Calu3 (cell line): ENCODE data around the gene HAUS7. TPM values are rescaled to one million over a fixed set of nuclear protein-coding genes. Genes with fewer than 3 reads are reported as not detected.

ENCODE experiments used
- BruUV-seq: library from RNA; stranded (reverse); fragments of 400-500 nt; replicated peaks from 2 replicates; lab custom pipeline; 2021; lab: Mats Ljungman, UMichigan
- CTCF ChIA-PET: fragments of 300-600 bp; sonication (Branson Sonifier 250); formaldehyde crosslinking; loops from one replicate; lab custom pipeline; 2022; ENCODE audit warnings: antibody characterized with exemption; lab: Charles Lee
- DNase-seq: peaks from one replicate; pipeline ENCODE4 v3.0.0; 2022
- H3K27ac Mint-ChIP-seq: one replicate; pipeline ENCODE4 v1.8.0; 2022; ENCODE audit warnings: mixed read lengths; ENCODE audit not compliant: unreplicated experiment
- H3K27me3 Mint-ChIP-seq: one replicate; pipeline ENCODE4 v1.8.0; 2022; ENCODE audit warnings: mixed read lengths; ENCODE audit not compliant: unreplicated experiment
- H3K36me3 Mint-ChIP-seq: one replicate; pipeline ENCODE4 v1.8.0; 2022; ENCODE audit warnings: mild to moderate bottlenecking, moderate library complexity, mixed read lengths; ENCODE audit not compliant: insufficient read depth, unreplicated experiment
- H3K4me1 Mint-ChIP-seq: one replicate; pipeline ENCODE4 v1.8.0; 2022; ENCODE audit warnings: mild to moderate bottlenecking, low read depth, mixed read lengths; ENCODE audit not compliant: unreplicated experiment
- H3K4me3 Mint-ChIP-seq: one replicate; pipeline ENCODE4 v1.8.0; 2022; ENCODE audit warnings: mild to moderate bottlenecking, low read depth, moderate library complexity, mixed read lengths; ENCODE audit not compliant: unreplicated experiment
- H3K9me3 Mint-ChIP-seq: one replicate; pipeline ENCODE4 v1.8.0; 2022; ENCODE audit warnings: low read depth, mixed read lengths; ENCODE audit not compliant: unreplicated experiment
- intact Hi-C: fragments of 100-400 bp; cut with micrococcal nuclease; formaldehyde crosslinking; loops from one replicate; pipeline ENCODE4 v1.10.0; 2022; ENCODE audit not compliant: unreplicated experiment
- total RNA-seq: library from RNA; stranded (reverse); gene quantifications from 2 replicates; pipeline ENCODE4 v1.2.3, GENCODE V29; 2022
- TF ChIP-seq, protein P1 (sequence below): fragments of 200-600 bp; IDR thresholded peaks from one replicate; pipeline ENCODE4 v1.8.0; 2022; ENCODE audit warnings: antibody characterized with exemption; ENCODE audit not compliant: unreplicated experiment

Gene HAUS7
- total RNA-seq, 1 experiment from 2014 or later = 38.6 TPM

DNA sequence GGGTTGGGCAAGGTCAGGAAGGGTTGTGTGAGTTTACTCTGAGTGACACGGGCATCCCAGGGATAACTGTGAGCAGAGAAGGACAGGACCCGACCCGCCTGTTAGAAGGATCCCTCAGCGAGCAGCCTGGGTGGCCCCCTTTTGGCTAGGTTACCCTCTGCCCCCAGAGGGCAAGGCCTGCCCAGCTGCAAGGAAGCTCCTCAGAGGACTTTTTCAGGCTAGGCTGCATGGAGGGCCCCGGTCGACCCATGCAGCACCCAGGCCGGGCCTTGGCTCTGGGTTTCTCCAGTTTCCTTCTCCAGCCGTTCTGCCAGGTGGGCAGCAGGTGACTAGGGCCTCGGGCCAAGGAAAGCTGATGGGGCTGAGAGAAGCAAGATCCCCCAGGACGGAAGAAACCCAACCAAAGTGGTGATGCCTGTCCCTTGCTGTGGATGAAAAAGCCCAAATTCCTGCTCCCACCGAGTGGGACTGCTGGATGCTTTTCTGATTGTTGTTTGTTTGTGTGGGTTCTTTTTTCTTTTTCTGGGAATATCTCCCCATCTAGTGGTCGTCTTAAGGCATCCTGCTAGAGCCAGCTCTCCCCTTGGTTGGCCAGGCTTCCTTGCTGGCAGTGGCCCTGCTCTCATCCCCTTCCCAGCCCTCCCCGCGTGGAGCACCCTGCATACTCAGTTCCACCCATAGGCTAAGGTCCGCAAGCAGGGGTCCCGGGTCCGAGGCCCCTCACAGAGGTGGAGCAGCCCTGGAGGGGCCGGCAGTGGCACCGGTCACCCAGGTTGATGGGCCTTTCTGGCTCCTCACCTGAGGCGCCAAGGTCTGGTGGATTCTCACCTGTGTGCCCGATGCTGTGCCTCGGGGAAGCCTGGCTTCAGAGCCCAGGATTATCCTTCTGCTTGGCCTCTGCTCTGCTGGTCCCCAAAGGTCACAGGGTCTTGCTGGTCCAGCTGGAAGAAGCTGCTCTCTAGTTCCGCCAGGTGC is 57.3 kb downstream of the HAUS7 start:
- BruUV-seq = no TSS peak
- CTCF ChIA-PET = no interaction called here

DNA sequence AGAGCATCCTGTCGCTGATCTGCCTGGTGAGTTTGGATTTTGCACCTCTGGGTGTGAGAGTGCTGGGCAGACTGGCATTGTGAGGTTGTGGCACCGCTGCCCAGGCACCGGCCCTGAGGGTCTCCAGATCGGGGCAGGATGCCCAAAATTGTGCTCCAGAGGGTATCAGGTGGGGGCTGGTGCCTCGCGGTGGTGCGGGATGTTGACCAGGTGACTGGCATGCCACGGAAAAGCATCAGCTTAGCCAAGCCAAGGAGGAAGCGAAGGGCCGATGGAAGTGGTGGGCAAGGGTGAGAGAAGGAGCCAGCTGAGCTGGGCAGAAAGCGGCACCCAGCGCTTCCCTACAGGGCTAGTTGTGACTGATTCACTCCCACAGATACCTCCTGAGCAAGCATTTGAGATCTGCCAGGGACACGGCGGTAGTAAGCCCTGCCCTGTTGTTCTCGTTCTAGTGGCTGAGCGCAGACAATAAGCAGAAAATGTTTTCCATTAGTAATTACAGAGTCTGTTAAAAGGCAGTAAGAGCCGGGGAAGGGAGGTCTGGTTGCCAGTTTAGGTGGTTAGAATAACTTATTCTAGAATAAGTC is 58.3 kb downstream of the HAUS7 start:
- no TSS peak for BruUV-seq
- Mint-ChIP-seq H3K36me3 (peaks cover 4% of the 10 kb centered on the region), H3K27me3 (peaks cover 92% of the 10 kb centered on the region), H3K4me1 (no peaks in the 10 kb centered on the region), H3K9me3 (no peaks in the 10 kb centered on the region), H3K27ac (no peak overlapping the region), H3K4me3 (peak overlapping the region; percentile 16)
- CTCF ChIA-PET = no interaction called here
- TF ChIP-seq, protein P1, sequence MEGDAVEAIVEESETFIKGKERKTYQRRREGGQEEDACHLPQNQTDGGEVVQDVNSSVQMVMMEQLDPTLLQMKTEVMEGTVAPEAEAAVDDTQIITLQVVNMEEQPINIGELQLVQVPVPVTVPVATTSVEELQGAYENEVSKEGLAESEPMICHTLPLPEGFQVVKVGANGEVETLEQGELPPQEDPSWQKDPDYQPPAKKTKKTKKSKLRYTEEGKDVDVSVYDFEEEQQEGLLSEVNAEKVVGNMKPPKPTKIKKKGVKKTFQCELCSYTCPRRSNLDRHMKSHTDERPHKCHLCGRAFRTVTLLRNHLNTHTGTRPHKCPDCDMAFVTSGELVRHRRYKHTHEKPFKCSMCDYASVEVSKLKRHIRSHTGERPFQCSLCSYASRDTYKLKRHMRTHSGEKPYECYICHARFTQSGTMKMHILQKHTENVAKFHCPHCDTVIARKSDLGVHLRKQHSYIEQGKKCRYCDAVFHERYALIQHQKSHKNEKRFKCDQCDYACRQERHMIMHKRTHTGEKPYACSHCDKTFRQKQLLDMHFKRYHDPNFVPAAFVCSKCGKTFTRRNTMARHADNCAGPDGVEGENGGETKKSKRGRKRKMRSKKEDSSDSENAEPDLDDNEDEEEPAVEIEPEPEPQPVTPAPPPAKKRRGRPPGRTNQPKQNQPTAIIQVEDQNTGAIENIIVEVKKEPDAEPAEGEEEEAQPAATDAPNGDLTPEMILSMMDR = no peak
- intact Hi-C loops = no loop called here
- DNase-seq = no peak

More for the DNA sequence above, 57.3 kb downstream of the HAUS7 start:
- Mint-ChIP-seq H3K4me3 (no peak overlapping the region), H3K36me3 (peaks cover 4% of the 10 kb centered on the region), H3K4me1 (no peaks in the 10 kb centered on the region), H3K27ac (no peak overlapping the region), H3K27me3 (peaks cover 92% of the 10 kb centered on the region), H3K9me3 (no peaks in the 10 kb centered on the region)
- TF ChIP-seq, protein P1 = no peak
- DNase-seq = no peak
- intact Hi-C loops = no loop called here

DNA sequence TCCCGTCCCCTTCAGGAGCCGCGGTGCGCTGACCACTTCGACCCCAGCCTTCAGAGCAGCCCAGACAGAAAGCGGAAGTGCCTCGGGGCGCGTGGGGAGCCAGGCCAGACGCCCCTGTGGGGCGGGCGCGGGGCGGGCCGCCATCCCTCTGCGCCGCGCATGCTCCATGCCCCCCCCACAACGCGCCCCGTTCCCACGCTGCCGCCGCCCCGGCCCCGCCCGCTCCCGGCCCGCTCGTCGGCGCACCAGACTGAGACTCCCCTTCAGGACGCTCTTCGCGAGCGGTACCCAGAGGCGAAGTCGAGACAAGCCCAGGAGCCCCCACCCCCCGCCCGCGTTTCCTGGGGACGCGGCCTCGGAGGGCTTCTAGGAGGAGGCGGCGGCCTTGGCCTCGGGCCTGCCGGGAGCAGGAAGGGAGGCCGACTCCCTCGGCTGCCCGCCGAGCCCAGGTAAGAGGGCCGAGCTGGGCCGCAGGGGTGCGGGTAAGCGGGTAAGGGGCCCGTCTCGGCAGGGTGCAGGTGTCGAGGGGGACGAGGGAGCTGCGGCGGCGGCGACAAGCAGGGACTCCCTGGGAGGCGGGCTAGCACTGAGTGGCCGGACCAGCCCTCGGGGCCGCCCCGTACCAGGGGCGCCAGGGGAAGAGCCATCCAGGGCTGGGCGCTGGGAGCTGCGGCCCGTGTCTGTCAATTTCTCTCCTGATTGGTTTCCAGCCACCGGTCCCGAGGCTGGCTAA is 59.0 kb downstream of the HAUS7 start, which contains the start of gene ZFP92:
Gene ZFP92 (plus strand): TSS at position 218 of the 733 bp plus-strand sequence. CDS start 6,851 bp downstream, outside the sequence.
- CTCF ChIA-PET = no interaction called here
- peaks cover 92% of the 10 kb centered on the region for H3K27me3 Mint-ChIP-seq
- intact Hi-C loops = no loop called here
- peaks cover 4% of the 10 kb centered on the region for H3K36me3 Mint-ChIP-seq
- TF ChIP-seq, protein P1 = no peak
- no peaks in the 10 kb centered on the region for H3K4me1 Mint-ChIP-seq
- DNase-seq = no peak
- no peak within 1 kb of the TSS for H3K27ac Mint-ChIP-seq
- BruUV-seq = no TSS peak
- H3K9me3 Mint-ChIP-seq = no peaks in the 10 kb centered on the region
- peak within 1 kb of the TSS; percentile 16 for H3K4me3 Mint-ChIP-seq

DNA sequence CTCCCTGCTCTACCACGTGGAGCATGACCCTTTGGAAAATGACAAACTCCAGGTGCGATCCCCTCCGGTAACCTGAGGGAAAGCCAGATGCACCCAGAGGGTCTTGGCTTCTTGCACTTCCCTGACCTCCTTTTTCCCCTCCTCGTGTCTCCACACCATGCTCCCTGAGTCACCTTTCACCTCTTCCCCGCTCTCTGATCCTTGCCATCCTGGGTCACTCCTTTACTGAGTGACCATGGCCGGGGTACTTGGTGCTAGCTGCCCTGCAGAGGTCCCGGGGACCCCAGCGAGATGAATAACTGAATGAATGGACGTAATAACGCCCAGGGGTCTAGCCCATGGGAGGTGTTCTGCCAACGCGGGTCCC is 59.5 kb downstream of the HAUS7 start:
- DNase-seq = no peak

More for the DNA sequence above, 59.5 kb downstream of the HAUS7 start:
- Mint-ChIP-seq H3K4me3 (peak overlapping the region; percentile 16), H3K27me3 (peaks cover 92% of the 10 kb centered on the region), H3K4me1 (no peaks in the 10 kb centered on the region), H3K27ac (no peak overlapping the region), H3K9me3 (no peaks in the 10 kb centered on the region), H3K36me3 (peaks cover 4% of the 10 kb centered on the region)
- CTCF ChIA-PET = no interaction called here
- TF ChIP-seq, protein P1 = no peak
- no TSS peak for BruUV-seq
- intact Hi-C loops = no loop called here
